COLO829 (cell line): ENCODE results near the gene KBTBD6.
A peak's percentile ranks its signal among the peaks of the same experiment; 100 is the strongest.
"Not testable (repeated sequence)": the region's sequence is repeated elsewhere in the genome, so short reads cannot be mapped to it uniquely, and the experiment has no call there.

Source experiments
- DNase-seq: peaks from one replicate; pipeline ENCODE4 v3.0.0; 2012; ENCODE audit warnings: low spot score

Gene KBTBD6, protein sequence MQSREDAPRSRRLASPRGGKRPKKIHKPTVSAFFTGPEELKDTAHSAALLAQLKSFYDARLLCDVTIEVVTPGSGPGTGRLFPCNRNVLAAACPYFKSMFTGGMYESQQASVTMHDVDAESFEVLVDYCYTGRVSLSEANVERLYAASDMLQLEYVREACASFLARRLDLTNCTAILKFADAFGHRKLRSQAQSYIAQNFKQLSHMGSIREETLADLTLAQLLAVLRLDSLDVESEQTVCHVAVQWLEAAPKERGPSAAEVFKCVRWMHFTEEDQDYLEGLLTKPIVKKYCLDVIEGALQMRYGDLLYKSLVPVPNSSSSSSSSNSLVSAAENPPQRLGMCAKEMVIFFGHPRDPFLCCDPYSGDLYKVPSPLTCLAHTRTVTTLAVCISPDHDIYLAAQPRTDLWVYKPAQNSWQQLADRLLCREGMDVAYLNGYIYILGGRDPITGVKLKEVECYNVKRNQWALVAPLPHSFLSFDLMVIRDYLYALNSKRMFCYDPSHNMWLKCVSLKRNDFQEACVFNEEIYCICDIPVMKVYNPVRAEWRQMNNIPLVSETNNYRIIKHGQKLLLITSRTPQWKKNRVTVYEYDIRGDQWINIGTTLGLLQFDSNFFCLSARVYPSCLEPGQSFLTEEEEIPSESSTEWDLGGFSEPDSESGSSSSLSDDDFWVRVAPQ

DNA sequence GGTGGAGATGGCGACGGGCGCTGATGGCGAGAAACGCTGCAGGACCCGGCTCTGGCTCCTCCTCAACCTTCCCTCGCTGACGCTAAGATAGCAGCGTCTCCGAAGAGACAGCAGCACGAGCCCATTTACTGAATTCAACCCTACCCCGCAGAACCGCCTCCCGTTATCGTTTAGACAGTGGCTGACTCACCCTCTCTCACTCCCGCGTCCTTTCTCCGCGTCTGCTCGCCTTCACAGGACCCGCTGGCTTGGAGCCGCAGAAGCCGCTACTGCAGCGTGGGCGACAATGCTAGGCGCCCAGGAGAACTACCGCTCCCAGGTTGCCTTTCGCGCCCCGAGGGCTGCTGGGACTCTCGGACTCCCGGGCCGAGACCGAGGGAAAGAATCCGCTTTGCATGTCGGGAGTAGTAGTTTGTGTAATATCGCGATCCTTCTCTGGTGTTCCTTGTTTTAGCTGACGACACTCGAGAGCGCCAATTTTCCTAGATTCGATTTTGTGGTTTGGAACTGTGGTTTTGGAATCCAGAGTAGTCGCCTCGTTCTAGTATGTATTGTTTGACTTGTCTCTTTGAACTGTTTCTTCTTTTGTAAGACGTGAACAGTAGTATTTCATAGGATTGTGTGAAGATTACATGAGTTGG, at the start of gene KBTBD6:
Gene KBTBD6 (minus strand): TSS at position 291 of the 641 bp plus-strand sequence. CDS start 291 bp downstream, outside the sequence.
- peak; percentile 86 for DNase-seq

GRCh38 chr13:41182231-41182630, 49.6 kb upstream of the KBTBD6 start:
- no peak for DNase-seq

- no peak for DNase-seq
These were observed 47.1 kb upstream of the KBTBD6 start for GRCh38 chr13:41179593-41180250.

DNA sequence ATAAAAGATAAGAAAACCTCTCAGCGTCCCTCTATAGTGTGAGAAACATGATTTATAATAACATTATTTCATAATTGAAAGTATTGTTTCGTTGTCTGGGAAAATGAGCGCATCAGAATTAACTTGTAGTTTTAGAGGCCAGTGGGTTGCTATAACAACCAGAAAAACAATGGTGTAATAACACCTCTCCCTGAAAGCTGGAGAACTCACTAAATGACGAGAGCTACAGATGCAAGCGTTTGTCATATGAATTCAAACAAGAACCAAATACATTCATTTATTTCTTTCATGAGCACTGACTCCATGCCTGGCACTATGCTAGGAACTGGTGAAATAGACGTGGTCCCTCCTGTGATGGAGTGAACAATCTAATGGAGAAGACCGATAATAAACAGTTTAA, 45.4 kb upstream of the KBTBD6 start:
- no peak for DNase-seq

DNA sequence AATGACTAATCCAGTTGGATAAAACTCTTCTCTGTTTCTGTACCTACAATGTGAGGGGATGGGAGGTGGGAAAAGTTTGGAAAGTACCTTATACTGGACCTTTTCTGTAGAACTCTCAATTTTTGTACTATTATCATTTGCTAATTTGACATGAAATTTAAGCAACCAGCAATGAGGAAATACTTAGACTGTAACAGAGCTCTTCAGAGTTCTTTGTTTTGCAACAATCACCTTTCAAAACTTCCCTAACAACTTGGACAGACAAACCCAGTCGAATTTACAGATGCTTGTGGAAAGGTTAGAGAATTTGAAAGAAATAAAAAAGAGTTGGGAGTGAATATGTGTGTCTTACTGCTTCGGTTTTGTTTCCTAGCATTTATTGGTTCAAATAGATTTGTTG, 45.0 kb upstream of the KBTBD6 start:
- no peak for DNase-seq

DNA sequence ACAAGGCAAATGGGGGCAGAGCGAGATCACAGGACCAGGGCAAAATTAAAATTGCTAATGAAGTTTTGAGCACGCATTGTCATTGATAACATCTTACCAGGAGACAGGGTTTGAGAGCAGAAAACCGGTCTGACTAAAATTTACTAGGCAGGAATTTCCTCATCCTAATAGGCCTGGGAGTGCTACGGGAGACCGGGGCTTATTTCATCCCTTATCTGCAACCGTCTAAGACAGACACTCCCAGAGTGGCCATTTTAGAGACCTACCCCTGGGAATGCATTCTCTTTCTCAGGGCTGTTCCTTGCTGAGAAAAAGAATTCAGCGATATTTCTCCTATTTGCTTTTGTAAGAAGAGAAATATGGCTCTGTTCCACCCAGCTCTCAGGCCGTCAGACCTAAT, 43.0 kb upstream of the KBTBD6 start:
- DNase-seq: not testable (repeated sequence)

DNA sequence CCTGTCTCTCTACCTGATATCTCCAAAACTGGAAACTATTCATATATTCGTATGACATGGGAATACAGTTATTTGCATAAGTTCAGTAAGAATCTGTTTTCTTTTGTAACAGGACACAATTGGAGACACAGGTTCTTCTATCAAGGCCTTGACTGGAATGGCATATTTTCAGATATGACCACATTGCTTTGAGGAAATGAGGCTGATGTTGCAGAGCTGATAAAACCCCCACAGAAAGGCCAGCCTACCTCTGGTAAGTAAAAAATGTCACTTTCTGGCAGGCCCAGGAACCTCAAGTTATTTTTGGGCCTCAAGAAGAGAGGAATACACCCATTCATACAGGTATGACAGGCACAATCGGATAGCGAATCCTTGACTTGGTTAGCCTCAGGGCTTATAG, 29.5 kb upstream of the KBTBD6 start:
- no peak for DNase-seq

DNA sequence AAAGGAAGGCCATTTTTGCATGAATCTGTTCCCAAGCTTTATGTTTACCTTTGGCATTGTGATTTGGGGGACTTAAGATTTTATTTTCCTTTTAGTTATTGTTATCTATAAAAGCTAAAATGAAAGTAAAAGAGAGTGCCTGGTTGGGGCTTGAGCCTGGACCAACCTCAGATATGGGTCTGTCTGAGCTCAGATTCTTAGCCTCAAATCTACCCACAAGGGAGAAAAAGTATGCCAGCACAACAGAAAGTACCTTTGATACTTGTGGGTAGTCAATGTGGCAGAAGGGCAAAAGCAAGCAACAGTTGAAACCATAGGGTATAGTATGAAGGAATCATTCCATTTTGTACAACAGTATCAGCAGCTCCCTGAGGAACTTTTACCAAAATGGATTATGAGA, 26.6 kb upstream of the KBTBD6 start:
- DNase-seq: no peak

- no peak for DNase-seq
These were observed 24.6 kb upstream of the KBTBD6 start for GRCh38 chr13:41157048-41157717.

DNA sequence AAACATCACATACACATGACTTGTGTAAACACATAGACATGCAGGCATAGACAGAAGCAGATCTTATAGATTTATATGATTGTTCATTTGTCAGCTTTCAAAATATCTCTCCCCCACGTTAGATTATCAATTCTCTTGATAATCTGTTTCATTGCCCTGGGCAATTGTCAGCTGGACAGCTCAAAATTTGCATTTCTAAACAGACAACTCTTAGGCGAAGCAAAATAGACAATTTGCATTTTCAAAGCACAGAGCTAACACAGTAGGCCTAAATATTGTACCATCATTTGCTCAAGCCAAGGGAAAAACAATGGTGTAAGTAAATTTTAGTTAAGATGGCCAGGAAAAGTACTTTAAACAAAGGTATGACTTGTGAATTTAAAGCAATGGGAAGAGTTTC, 24.0 kb upstream of the KBTBD6 start:
- DNase-seq: no peak

- DNase-seq: no peak
These were observed 21.4 kb upstream of the KBTBD6 start for GRCh38 chr13:41154042-41154441.

- DNase-seq: no peak
These were observed 19.4 kb upstream of the KBTBD6 start for GRCh38 chr13:41152005-41152404.

DNA sequence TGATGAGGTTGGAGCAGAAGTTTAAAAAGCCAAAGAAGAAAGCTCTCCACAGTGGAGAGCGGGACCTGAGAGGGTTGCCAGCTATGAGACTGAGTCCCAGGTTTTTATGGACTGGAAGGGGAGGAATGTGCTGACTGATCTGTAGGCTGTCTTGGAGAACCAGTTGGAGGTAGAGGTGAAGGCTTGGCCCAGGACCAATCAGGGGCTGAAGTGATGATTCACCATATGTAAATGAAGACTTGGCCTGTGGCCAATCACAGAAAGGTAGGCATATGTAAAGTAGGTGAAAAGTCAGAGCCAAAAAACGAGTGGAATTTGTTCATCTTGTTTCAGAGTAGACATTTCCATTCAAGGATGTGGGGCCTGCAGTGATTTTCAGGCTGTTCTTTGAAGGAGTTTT, 17.5 kb upstream of the KBTBD6 start:
- no peak for DNase-seq

GRCh38 chr13:41148419-41149283, 16.0 kb upstream of the KBTBD6 start:
- no peak for DNase-seq

GRCh38 chr13:41145136-41145908, 12.7 kb upstream of the KBTBD6 start:
- no peak for DNase-seq

- DNase-seq: no peak
These were observed 12.0 kb upstream of the KBTBD6 start for GRCh38 chr13:41144576-41144975.

DNA sequence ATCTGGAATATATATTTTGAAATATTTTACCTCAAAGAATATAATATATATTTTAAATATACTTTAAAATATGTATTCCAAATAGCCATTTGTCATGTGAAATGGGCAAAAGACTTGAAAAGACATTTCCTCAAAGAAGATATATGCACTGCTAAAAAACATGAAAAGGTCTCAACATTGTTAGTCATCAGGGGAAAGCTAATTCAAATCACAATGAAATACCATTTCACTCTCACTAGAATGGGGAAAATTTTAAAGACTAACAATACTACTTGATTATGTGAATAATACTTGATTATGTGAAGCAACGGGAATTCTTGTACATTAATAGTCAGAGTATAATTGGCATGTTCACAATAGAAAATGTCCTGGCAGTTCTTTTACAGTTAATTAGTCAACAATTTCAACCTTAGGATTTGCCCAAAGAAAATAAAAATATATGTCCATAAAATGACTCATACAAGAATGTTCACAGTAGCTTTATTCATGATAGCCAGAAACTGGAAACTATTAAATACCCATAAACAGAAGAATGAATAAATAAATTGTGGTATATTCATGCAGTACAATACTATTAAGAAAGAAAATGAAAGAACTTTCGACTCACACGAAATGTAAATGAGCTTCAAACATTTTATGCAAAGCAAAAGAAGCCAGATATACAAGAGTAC, 6.8 kb upstream of the KBTBD6 start:
- peak; percentile 18 for DNase-seq

- DNase-seq: no peak
These were observed 5.3 kb upstream of the KBTBD6 start for GRCh38 chr13:41137951-41138350.

DNA sequence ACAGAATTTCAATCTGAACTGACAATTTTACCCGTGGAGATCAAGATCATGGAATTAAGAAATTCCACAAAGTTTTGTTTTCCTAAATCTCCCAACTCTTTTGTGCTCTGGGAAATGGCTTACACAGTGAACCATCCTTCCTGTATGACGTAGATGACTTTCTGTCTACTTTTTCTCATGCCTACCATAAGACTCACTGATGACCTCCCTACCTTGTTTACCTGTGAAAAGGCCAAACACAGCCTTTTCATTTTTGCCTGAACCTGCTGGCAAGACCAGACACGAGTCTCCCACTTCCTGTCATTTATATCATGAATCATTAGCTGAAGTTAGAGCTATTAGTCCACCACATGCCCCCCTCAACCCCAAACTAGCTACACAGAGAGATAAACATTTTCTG, 4.6 kb upstream of the KBTBD6 start:
- no peak for DNase-seq
